ENCODE measurements around the gene PXT1. TPM values are rescaled to one million over a fixed set of nuclear protein-coding genes. Genes with fewer than 3 reads are reported as not detected.
A peak's percentile ranks its signal among the peaks of the same experiment; 100 is the strongest.
"Not testable (repeated sequence)": the region's sequence is repeated elsewhere in the genome, so short reads cannot be mapped to it uniquely, and the experiment has no call there.

PXT1 gene
- total and polyA plus RNA-seq, 2 donors (not counting 1 experiment from before 2014, with no cell fraction given): under 0.01 to 0.03 TPM

- H3K27ac ChIP-seq (ENCODE audit: insufficient read depth, low read length): no peak overlapping the region
- H4K20me1 ChIP-seq (ENCODE audit: control insufficient read depth, extremely low read depth, insufficient read depth, low read length): no peaks in the 10 kb centered on the region
- H3K4me2 ChIP-seq (ENCODE audit: extremely low read depth, insufficient read depth, low read length): no peak overlapping the region
- H3K79me2 ChIP-seq (ENCODE audit: control insufficient read depth, insufficient read depth, low read length): no peaks in the 10 kb centered on the region
- H3K9me3 ChIP-seq (ENCODE audit: control insufficient read depth, insufficient read depth, low read depth, low read length): no peaks in the 10 kb centered on the region
- H3K4me1 ChIP-seq (ENCODE audit: control insufficient read depth, extremely low read depth, insufficient read depth, low read length): no peaks in the 10 kb centered on the region
- TF ChIP-seq EZH2 (IDR thresholded peaks at IDR 0.05; ENCODE audit: low read length, missing control alignments): no peak
- TF ChIP-seq, protein P1, sequence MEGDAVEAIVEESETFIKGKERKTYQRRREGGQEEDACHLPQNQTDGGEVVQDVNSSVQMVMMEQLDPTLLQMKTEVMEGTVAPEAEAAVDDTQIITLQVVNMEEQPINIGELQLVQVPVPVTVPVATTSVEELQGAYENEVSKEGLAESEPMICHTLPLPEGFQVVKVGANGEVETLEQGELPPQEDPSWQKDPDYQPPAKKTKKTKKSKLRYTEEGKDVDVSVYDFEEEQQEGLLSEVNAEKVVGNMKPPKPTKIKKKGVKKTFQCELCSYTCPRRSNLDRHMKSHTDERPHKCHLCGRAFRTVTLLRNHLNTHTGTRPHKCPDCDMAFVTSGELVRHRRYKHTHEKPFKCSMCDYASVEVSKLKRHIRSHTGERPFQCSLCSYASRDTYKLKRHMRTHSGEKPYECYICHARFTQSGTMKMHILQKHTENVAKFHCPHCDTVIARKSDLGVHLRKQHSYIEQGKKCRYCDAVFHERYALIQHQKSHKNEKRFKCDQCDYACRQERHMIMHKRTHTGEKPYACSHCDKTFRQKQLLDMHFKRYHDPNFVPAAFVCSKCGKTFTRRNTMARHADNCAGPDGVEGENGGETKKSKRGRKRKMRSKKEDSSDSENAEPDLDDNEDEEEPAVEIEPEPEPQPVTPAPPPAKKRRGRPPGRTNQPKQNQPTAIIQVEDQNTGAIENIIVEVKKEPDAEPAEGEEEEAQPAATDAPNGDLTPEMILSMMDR (conservative IDR thresholded peaks at IDR 0.05 in 1 of 2, IDR thresholded peaks at IDR 0.05 in 1 of 2; ENCODE audit: low read depth in 1 of 2, low read length in 2 of 2): no peak
- DNase-seq (ENCODE audit: low read depth in 2 of 2): no peak
- H3K9ac ChIP-seq (ENCODE audit: insufficient read depth, low read length): no peak overlapping the region
- H2AFZ ChIP-seq (ENCODE audit: low read length): no peak overlapping the region
- no peaks in the 10 kb centered on the region for H3K36me3 ChIP-seq (ENCODE audit: control insufficient read depth, insufficient read depth, low read length)
- no peak overlapping the region for H3K4me3 ChIP-seq (replicated peaks in 1 of 4; ENCODE audit: control extremely low read depth in 1 of 4, insufficient read depth in 1 of 4, low read depth in 3 of 4, low read length in 4 of 4)
- peaks cover 3% of the 10 kb centered on the region for H3K27me3 ChIP-seq (ENCODE audit: control insufficient read depth, insufficient read depth, low read length)
Measured at GRCh38 chr6:36368421-36368820, 74.2 kb downstream of the PXT1 start.

DNA sequence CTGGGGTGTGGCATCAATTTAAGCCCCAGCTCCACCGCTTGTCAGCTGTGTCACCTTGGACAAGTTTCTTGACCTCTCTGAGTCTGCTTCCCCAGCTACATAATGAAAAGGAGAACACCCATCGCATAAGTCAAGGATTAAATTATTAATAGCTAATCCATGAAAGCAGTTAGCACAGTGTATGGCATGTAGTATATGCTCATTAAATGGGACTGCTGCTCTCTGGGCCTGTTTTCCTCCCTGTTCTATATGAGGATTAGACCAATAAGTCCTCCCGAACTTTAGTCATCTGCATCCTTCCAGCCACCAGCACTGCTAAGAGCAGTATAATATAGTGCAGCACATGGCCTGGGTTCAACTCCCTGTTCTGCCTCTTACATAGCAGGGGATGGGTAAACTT is 74.9 kb downstream of the PXT1 start:
- DNase-seq (ENCODE audit: low read depth in 2 of 2): no peak
- Histone ChIP-seq H3K4me1 (ENCODE audit: control insufficient read depth, extremely low read depth, insufficient read depth, low read length) (no peaks in the 10 kb centered on the region), H4K20me1 (ENCODE audit: control insufficient read depth, extremely low read depth, insufficient read depth, low read length) (no peaks in the 10 kb centered on the region), H3K4me3 (replicated peaks in 1 of 4; ENCODE audit: control extremely low read depth in 1 of 4, insufficient read depth in 1 of 4, low read depth in 3 of 4, low read length in 4 of 4) (no peak overlapping the region), H3K79me2 (ENCODE audit: control insufficient read depth, insufficient read depth, low read length) (no peaks in the 10 kb centered on the region), H3K27ac (ENCODE audit: insufficient read depth, low read length) (no peak overlapping the region), H3K4me2 (ENCODE audit: extremely low read depth, insufficient read depth, low read length) (no peak overlapping the region), H3K27me3 (ENCODE audit: control insufficient read depth, insufficient read depth, low read length) (peaks cover under 1% of the 10 kb centered on the region), H3K9ac (ENCODE audit: insufficient read depth, low read length) (no peak overlapping the region), H2AFZ (ENCODE audit: low read length) (no peak overlapping the region), H3K9me3 (ENCODE audit: control insufficient read depth, insufficient read depth, low read depth, low read length) (no peaks in the 10 kb centered on the region), H3K36me3 (ENCODE audit: control insufficient read depth, insufficient read depth, low read length) (no peaks in the 10 kb centered on the region)
- TF ChIP-seq, protein P1 (conservative IDR thresholded peaks at IDR 0.05 in 1 of 2, IDR thresholded peaks at IDR 0.05 in 1 of 2; ENCODE audit: low read depth in 1 of 2, low read length in 2 of 2): no peak
- no peak for TF ChIP-seq EZH2 (IDR thresholded peaks at IDR 0.05; ENCODE audit: low read length, missing control alignments)

DNA sequence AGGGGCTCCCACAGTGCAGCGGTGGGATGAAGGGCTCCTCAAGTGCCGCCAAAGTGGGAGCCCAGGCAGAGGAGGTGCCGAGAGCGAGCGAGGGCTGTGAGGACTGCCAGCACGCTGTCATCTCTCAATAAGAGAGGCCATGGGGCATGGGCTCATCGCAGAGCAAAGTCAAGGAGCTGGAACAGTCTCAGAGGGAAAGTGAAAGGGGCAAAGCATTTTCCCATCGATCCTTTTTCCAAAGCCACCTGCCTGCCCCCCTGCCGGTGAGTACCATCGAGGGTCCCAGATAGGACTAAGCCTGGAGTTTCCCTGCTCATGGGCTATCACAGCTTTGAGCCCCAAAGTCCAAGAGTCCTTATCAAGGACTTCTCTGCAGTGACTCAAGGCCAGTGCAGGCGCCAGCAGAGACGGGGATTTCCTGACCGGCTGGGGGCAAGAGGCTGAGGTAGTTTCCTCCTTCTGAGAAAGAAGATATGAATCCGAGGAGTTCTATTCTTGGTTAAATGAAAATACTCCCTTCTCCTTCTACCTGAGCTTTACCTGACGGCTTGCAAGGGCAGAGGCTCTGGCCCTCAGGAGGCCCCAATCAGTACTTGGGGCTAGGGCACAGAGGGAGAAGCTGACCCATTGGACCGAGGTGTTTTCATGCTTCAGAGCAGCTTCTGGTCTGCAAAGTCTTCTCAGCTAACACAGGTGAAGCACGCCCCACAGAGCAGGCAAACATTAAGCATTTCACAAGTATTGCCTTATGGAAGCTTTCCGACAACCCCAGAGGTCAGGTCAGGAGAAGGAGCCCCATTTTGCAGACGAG is 77.8 kb downstream of the PXT1 start:
- H2AFZ ChIP-seq (ENCODE audit: low read length): no peak overlapping the region

GRCh38 chr6:36364061-36364635 is 78.5 kb downstream of the PXT1 start:
- H3K36me3 ChIP-seq (ENCODE audit: control insufficient read depth, insufficient read depth, low read length); H2AFZ ChIP-seq (ENCODE audit: low read length); H3K27ac ChIP-seq (ENCODE audit: insufficient read depth, low read length); H3K4me1 ChIP-seq (ENCODE audit: control insufficient read depth, extremely low read depth, insufficient read depth, low read length); H4K20me1 ChIP-seq (ENCODE audit: control insufficient read depth, extremely low read depth, insufficient read depth, low read length); H3K9ac ChIP-seq (ENCODE audit: insufficient read depth, low read length); H3K79me2 ChIP-seq (ENCODE audit: control insufficient read depth, insufficient read depth, low read length); H3K27me3 ChIP-seq (ENCODE audit: control insufficient read depth, insufficient read depth, low read length); DNase-seq (ENCODE audit: low read depth in 2 of 2); H3K4me3 ChIP-seq (replicated peaks in 1 of 4; ENCODE audit: control extremely low read depth in 1 of 4, insufficient read depth in 1 of 4, low read depth in 3 of 4, low read length in 4 of 4); H3K4me2 ChIP-seq (ENCODE audit: extremely low read depth, insufficient read depth, low read length); H3K9me3 ChIP-seq (ENCODE audit: control insufficient read depth, insufficient read depth, low read depth, low read length): not testable (repeated sequence)

More for the DNA sequence above, 77.8 kb downstream of the PXT1 start:
- Histone ChIP-seq H3K79me2 (ENCODE audit: control insufficient read depth, insufficient read depth, low read length) (no peaks in the 10 kb centered on the region), H3K27ac (ENCODE audit: insufficient read depth, low read length) (no peak overlapping the region), H3K36me3 (ENCODE audit: control insufficient read depth, insufficient read depth, low read length) (no peaks in the 10 kb centered on the region), H3K4me1 (ENCODE audit: control insufficient read depth, extremely low read depth, insufficient read depth, low read length) (no peaks in the 10 kb centered on the region), H3K4me3 (replicated peaks in 1 of 4; ENCODE audit: control extremely low read depth in 1 of 4, insufficient read depth in 1 of 4, low read depth in 3 of 4, low read length in 4 of 4) (no peak overlapping the region), H3K9ac (ENCODE audit: insufficient read depth, low read length) (no peak overlapping the region), H3K27me3 (ENCODE audit: control insufficient read depth, insufficient read depth, low read length) (no peaks in the 10 kb centered on the region), H3K4me2 (ENCODE audit: extremely low read depth, insufficient read depth, low read length) (no peak overlapping the region), H4K20me1 (ENCODE audit: control insufficient read depth, extremely low read depth, insufficient read depth, low read length) (no peaks in the 10 kb centered on the region), H3K9me3 (ENCODE audit: control insufficient read depth, insufficient read depth, low read depth, low read length) (no peaks in the 10 kb centered on the region)
- TF ChIP-seq EZH2 (IDR thresholded peaks at IDR 0.05; ENCODE audit: low read length, missing control alignments): no peak
- TF ChIP-seq, protein P1 (conservative IDR thresholded peaks at IDR 0.05 in 1 of 2, IDR thresholded peaks at IDR 0.05 in 1 of 2; ENCODE audit: low read depth in 1 of 2, low read length in 2 of 2): no peak
- peak in 1 of 2 donors; percentile 65 for DNase-seq (ENCODE audit: low read depth in 2 of 2)

Data from fibroblast of lung (primary cell).